BE2C (cell line): ENCODE results near the gene ADCY7.

Experiments used
- DNase-seq: peaks from one replicate; pipeline ENCODE4 v3.0.0-alpha.2; 2020
- H3K27me3 ChIP-seq: fragments of 250-450 bp; sonication (Bioruptor Pico); 2 replicates; pipeline ENCODE4 v1.5.1; 2020; ENCODE audit warnings: mild to moderate bottlenecking
- H3K36me3 ChIP-seq: fragments of 250-450 bp; sonication (Bioruptor Pico); 2 replicates; pipeline ENCODE4 v1.5.1; 2020; ENCODE audit warnings: mild to moderate bottlenecking
- H3K4me1 ChIP-seq: fragments of 250-450 bp; sonication (Bioruptor Pico); 2 replicates; pipeline ENCODE4 v1.5.1; 2020
- H3K4me3 ChIP-seq: 2 replicates; pipeline ENCODE4 v1.5.1; 2011; ENCODE audit warnings: low read depth, low read length
- H3K9me3 ChIP-seq: fragments of 250-450 bp; sonication (Bioruptor Pico); 2 replicates; pipeline ENCODE4 v1.5.1; 2020
- TF ChIP-seq, protein P1 (sequence below): IDR thresholded peaks from 2 replicates; pipeline ENCODE4 v1.5.1; 2012; ENCODE audit warnings: mild to moderate bottlenecking, low read depth, low read length

Gene ADCY7

DNA sequence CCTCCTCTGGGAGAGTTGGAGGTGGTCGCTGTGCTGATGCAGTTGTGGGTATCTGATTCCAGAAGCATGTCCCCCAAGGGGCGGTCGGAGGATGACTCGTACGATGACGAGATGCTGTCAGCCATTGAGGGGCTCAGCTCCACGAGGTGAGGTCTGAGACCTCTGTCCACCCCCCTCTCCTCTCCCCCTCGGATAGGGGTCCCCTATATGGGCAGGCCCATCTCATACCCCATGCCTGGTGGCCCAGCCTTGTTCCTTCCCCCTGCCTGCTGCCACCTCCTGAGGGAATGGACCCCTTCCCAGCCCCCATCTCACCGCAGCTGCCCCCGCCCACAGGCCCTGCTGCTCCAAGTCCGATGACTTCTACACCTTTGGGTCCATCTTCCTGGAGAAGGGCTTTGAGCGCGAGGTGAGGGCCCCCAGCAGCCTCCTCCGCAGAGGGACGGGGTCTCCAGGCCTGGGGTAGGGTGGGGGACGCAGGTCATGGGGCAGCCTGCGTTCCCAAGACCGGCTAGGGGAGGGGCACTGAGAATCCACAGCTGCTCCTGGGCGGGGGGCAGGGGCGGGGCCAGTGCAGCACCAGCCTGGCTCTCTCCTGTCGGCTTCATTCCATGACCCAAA, 39.2 kb downstream of the ADCY7 start:
- no peak overlapping the region for H3K4me3 ChIP-seq
- H3K9me3 ChIP-seq, result no peaks in the 10 kb centered on the region
- peaks cover 10% of the 10 kb centered on the region for H3K4me1 ChIP-seq
- no peaks in the 10 kb centered on the region for H3K36me3 ChIP-seq
- DNase-seq, result no peak
- no peaks in the 10 kb centered on the region for H3K27me3 ChIP-seq
- TF ChIP-seq, protein P1, sequence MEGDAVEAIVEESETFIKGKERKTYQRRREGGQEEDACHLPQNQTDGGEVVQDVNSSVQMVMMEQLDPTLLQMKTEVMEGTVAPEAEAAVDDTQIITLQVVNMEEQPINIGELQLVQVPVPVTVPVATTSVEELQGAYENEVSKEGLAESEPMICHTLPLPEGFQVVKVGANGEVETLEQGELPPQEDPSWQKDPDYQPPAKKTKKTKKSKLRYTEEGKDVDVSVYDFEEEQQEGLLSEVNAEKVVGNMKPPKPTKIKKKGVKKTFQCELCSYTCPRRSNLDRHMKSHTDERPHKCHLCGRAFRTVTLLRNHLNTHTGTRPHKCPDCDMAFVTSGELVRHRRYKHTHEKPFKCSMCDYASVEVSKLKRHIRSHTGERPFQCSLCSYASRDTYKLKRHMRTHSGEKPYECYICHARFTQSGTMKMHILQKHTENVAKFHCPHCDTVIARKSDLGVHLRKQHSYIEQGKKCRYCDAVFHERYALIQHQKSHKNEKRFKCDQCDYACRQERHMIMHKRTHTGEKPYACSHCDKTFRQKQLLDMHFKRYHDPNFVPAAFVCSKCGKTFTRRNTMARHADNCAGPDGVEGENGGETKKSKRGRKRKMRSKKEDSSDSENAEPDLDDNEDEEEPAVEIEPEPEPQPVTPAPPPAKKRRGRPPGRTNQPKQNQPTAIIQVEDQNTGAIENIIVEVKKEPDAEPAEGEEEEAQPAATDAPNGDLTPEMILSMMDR, result no peak

GRCh38 chr16:50306287-50306686, 39.9 kb downstream of the ADCY7 start:
- DNase-seq, result no peak
- Histone ChIP-seq H3K4me1 (peaks cover 10% of the 10 kb centered on the region), H3K36me3 (no peaks in the 10 kb centered on the region), H3K4me3 (no peak overlapping the region), H3K27me3 (no peaks in the 10 kb centered on the region), H3K9me3 (no peaks in the 10 kb centered on the region)
- TF ChIP-seq, protein P1, result no peak

DNA sequence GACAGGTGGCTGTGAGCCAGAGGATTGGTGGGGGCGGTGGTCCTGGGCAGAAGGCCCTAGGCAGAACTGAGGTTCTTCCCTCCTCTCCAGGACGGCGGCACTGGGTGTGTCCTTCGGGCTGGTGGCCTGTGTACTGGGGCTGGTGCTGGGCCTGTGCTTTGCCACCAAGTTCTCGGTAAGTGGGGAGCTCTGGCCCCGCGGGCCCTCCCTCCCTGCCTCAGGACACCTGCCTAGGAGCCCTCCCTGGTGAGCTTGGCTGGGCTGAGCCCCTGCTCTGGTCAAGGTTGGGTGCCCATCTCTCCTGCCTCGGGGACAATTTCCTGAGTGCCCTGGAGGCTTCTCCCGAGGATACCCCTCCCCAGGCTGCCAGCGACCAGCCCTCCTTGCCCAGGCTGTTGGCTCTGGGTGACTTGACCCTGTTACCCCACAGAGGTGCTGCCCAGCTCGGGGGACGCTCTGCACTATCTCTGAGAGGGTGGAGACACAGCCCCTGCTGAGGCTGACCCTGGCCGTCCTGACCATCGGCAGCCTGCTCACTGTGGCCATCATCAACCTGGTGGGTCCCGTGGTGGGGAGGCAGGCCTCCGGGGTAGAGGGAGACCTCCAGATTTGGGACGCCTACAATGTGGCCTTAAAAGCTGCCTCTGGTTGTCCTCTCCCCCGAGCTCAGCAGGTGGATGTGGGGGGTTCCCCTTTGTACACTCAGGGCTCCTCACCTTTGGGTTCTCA, 42.0 kb downstream of the ADCY7 start:
- Histone ChIP-seq H3K4me3 (no peak overlapping the region), H3K4me1 (peaks cover 10% of the 10 kb centered on the region), H3K27me3 (no peaks in the 10 kb centered on the region), H3K9me3 (no peaks in the 10 kb centered on the region), H3K36me3 (peaks cover 6% of the 10 kb centered on the region; the same call in 1 of the 2 replicates)
- DNase-seq, result no peak
- TF ChIP-seq, protein P1, result no peak

DNA sequence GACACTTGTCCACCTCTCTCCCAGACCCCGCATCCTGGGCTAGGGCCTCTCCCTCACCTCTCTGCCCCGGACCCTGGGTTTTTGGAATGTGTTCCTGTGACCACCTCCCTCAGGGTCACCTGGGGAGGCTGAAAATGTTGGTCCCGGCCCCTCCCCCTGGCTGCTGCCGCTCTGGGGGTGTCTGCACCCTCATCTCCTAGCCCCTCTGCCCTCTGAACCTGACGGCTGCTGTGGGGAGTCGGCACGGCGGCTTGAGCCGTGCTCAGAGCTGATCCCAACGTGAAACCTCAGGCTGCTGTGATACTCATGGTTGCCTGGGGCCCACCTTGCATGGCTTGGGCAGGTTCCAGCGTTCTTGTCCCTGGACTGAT, 42.8 kb downstream of the ADCY7 start:
- no peak for DNase-seq
- TF ChIP-seq, protein P1, result no peak
- Histone ChIP-seq H3K27me3 (no peaks in the 10 kb centered on the region), H3K4me1 (peaks cover 10% of the 10 kb centered on the region), H3K4me3 (no peak overlapping the region), H3K36me3 (peaks cover 12% of the 10 kb centered on the region), H3K9me3 (no peaks in the 10 kb centered on the region)

GRCh38 chr16:50309527-50310307, 43.4 kb downstream of the ADCY7 start:
- peaks cover 17% of the 10 kb centered on the region for H3K36me3 ChIP-seq
- no peaks in the 10 kb centered on the region for H3K9me3 ChIP-seq
- H3K27me3 ChIP-seq, result no peaks in the 10 kb centered on the region
- no peak overlapping the region for H3K4me3 ChIP-seq
- peaks cover 10% of the 10 kb centered on the region for H3K4me1 ChIP-seq
- TF ChIP-seq, protein P1, result no peak
- DNase-seq, result peak; percentile 60
